Tibial nerve (tissue), 4 donors: ENCODE results near the gene CIT. TPM values are rescaled to one million over a fixed set of nuclear protein-coding genes. Genes with fewer than 3 reads are reported as not detected.

Experiments
- DNase-seq, 2 donors: peaks; one replicate each; pipeline ENCODE4 v3.0.0-alpha.2; 2019; ENCODE audit warnings: low spot score in 2 of 2
- H3K27ac ChIP-seq, 4 donors: fragments of 200-600 bp; sonication (generic) in 3 of 4; one replicate each; pipeline ENCODE4 v1.5.1; 2017 to 2019; ENCODE audit warnings: mild to moderate bottlenecking in 1 of 4
- H3K27me3 ChIP-seq, 2 donors: fragments of 200-600 bp; sonication (generic) in 1 of 2; one replicate each; pipeline versions ENCODE4 v1.5.1 to v1.6.0; 2017 to 2019
- H3K36me3 ChIP-seq, 3 donors: fragments of 200-600 bp; sonication (generic); one replicate each; pipeline ENCODE4 v1.5.1; 2018 to 2019
- H3K4me1 ChIP-seq, 4 donors: fragments of 200-600 bp; sonication (generic) in 3 of 4; one replicate each; pipeline ENCODE4 v1.5.1; 2017 to 2019
- H3K4me3 ChIP-seq, 4 donors: fragments of 200-600 bp; sonication (generic) in 3 of 4; one replicate each; pipeline ENCODE4 v1.5.1; 2017 to 2019; ENCODE audit warnings: mild to moderate bottlenecking in 1 of 4, moderate library complexity in 1 of 4
- H3K9me3 ChIP-seq, 4 donors: fragments of 200-600 bp; sonication (generic) in 3 of 4; one replicate each; pipeline ENCODE4 v1.5.1; 2017 to 2019
- EP300 ChIP-seq, 2 donors: sonication (generic); formaldehyde crosslinking; IDR thresholded peaks; one replicate each; pipeline ENCODE4 v1.6.1; 2017; ENCODE audit warnings: antibody characterized with exemption in 2 of 2, mild to moderate bottlenecking in 1 of 2
- POLR2A ChIP-seq, 2 donors: fragments of 450-650 bp; IDR thresholded peaks; one replicate each; pipeline ENCODE4 v1.6.1; 2017; ENCODE audit warnings: antibody characterized with exemption in 2 of 2, mild to moderate bottlenecking in 2 of 2, moderate library complexity in 2 of 2
- WGBS, 2 donors: methylation state at CpG; one replicate each; pipeline ENCODE4 v1.1.5; 2018; 5-methylcytosine and 5-hydroxymethylcytosine counted together
- total RNA-seq, 4 donors: library from RNA; depleted of rRNA; stranded (reverse); fragments of >200 nt; gene quantifications; one replicate each; pipeline ENCODE4 v1.1.0, GENCODE V29; 2016
- TF ChIP-seq, protein P1 (sequence below), 5 experiments: fragments of 200-600 bp in 3 of 5; fragments of 450-650 bp in 2 of 5; sonication (generic) in 3 of 5; IDR thresholded peaks; one replicate each; pipeline ENCODE4 v1.5.1; 2016 to 2019; ENCODE audit warnings: antibody characterized with exemption in 5 of 5, mild to moderate bottlenecking in 3 of 5, moderate library complexity in 2 of 5

Gene CIT
- total RNA-seq, 4 donors from 2014 or later, result 22.0 to 72.1 (median 40.8) TPM

DNA sequence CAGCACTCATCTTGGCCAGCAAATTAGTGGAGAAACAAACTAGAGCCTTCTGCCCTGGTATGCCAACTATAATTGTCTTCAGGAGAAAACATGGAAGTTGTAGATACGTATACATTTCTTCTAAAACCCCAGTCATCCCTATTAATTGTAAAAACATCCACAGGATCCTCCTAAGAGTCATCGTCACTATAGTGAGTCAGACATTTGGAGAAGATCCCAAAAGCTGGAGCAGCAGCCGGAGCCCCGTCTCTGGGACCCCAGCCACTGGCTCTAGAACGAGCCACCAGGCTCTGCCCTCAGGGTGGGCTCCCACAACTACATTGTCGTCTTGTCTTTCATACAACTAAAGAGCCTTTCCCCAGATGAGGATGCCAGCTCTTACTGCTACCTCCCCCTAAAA, 193.7 kb downstream of the CIT start:
- Histone ChIP-seq H3K27ac (peak overlapping the region in 3 of 4 donors; percentile 52 to 68 (median 63)), H3K4me3 (no peak overlapping the region), H3K9me3 (no peaks in the 10 kb centered on the region), H3K27me3 (no peaks in the 10 kb centered on the region), H3K4me1 (peaks cover 0 to 41% (median 12%) of the 10 kb centered on the region in 4 donors), H3K36me3 (peaks cover 2 to 58% (median 19%) of the 10 kb centered on the region in 3 donors)
- no peak for DNase-seq
- 71 to 81% methylated on average over 6 of the region's 6 CpGs for WGBS, 2 donors
- TF ChIP-seq, protein P1, sequence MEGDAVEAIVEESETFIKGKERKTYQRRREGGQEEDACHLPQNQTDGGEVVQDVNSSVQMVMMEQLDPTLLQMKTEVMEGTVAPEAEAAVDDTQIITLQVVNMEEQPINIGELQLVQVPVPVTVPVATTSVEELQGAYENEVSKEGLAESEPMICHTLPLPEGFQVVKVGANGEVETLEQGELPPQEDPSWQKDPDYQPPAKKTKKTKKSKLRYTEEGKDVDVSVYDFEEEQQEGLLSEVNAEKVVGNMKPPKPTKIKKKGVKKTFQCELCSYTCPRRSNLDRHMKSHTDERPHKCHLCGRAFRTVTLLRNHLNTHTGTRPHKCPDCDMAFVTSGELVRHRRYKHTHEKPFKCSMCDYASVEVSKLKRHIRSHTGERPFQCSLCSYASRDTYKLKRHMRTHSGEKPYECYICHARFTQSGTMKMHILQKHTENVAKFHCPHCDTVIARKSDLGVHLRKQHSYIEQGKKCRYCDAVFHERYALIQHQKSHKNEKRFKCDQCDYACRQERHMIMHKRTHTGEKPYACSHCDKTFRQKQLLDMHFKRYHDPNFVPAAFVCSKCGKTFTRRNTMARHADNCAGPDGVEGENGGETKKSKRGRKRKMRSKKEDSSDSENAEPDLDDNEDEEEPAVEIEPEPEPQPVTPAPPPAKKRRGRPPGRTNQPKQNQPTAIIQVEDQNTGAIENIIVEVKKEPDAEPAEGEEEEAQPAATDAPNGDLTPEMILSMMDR (IDR thresholded peaks at IDR 0.05), result no peak
- no peak for TF ChIP-seq POLR2A (IDR thresholded peaks at IDR 0.05)

DNA sequence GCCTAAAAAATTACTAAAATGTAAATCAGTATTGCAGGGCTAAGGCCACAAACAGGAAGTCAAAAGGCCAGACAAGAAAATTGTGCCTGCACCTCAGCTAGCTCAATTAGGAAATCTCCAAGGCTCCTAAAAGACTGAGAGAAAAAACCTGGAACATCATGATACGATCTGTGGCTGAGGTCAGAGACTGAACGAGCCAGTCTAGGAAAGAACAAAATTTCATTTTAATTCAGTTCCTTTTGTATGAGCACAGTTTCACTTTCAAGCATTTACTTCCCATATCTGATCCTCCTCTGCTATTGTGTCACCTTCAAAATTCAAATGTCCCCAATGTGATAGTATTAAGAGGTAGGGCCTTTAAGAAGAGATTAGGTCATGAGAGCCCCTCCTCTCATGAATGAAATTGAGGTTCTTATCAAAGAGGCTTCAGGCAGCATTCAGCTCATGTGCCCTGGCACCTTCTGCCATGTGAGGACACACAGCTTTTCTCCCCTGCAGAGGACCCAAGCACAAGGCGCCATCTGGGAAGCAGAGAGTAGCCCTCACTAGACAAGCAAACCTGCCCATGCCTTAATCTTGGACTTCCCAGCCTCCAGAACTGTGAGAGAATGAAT, 194.4 kb downstream of the CIT start:
- no peak overlapping the region for H3K4me3 ChIP-seq
- no peaks in the 10 kb centered on the region for H3K9me3 ChIP-seq
- peaks cover 0 to 41% (median 12%) of the 10 kb centered on the region in 4 donors for H3K4me1 ChIP-seq
- TF ChIP-seq EP300 (IDR thresholded peaks at IDR 0.05) (peak in 1 of 2 donors; percentile 40), POLR2A (IDR thresholded peaks at IDR 0.05) (no peak)
- TF ChIP-seq, protein P1 (IDR thresholded peaks at IDR 0.05), result no peak
- WGBS, 2 donors, result 58% methylated on average over 3 of the region's 3 CpGs
- peak overlapping the region in 3 of 4 donors; percentile 52 to 68 (median 63) for H3K27ac ChIP-seq
- no peak for DNase-seq
- H3K36me3 ChIP-seq, result peaks cover 6 to 58% (median 26%) of the 10 kb centered on the region in 3 donors
- no peaks in the 10 kb centered on the region for H3K27me3 ChIP-seq

DNA sequence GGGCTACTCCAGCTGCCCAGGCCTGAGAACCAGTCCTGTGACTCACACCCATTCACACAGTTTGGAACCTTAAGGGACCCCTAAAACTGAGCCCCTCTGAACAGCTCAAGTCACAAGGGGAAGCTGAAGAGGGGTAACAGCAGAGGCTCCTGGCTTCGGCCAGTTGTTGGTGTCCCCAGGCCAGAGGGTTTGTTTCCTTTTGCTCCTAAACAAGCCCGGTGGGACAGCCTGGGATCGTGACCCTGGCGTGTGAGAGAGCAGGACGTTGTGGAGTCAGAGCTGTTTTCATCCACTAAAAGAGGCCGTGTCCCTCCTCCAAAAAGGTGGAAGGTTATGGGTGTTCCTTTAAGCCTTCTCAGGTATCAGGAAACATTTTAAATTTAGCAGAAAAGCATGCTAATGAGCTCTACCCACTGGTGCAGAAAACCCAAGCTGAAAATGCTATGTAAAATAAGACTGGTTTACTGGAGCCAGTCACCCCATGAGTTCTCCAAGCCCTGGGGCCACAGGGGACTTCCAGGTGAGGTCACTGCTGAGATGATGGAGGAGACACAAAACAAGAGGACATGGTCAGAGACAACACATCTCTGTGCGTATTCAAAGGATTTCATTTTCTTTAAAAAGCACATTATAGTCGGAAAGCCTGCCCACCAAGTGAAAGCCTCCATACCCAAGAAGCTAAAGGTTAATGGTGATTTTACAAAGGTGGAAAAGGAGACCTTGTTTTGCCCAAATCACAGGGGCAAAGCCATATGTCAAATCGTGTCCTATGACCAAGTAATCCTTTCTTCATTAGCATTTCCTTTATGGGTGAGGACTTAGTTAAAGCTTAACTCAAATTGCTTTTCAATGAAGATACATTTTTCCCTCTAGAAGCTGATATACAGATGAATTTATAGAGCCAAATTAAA, 195.1 kb downstream of the CIT start:
- no peak overlapping the region for H3K4me3 ChIP-seq
- no peak for DNase-seq
- no peaks in the 10 kb centered on the region for H3K9me3 ChIP-seq
- H3K4me1 ChIP-seq, result peaks cover 0 to 41% (median 12%) of the 10 kb centered on the region in 4 donors
- peak overlapping the region in 3 of 4 donors; percentile 52 to 68 (median 63) for H3K27ac ChIP-seq
- no peaks in the 10 kb centered on the region for H3K27me3 ChIP-seq
- peaks cover 10 to 61% (median 30%) of the 10 kb centered on the region in 3 donors for H3K36me3 ChIP-seq
- 70 to 71% methylated on average over 9 of the region's 9 CpGs for WGBS, 2 donors
- TF ChIP-seq, protein P1 (IDR thresholded peaks at IDR 0.05), result no peak
- no peak for TF ChIP-seq EP300 (IDR thresholded peaks at IDR 0.05)
- no peak for TF ChIP-seq POLR2A (IDR thresholded peaks at IDR 0.05)

DNA sequence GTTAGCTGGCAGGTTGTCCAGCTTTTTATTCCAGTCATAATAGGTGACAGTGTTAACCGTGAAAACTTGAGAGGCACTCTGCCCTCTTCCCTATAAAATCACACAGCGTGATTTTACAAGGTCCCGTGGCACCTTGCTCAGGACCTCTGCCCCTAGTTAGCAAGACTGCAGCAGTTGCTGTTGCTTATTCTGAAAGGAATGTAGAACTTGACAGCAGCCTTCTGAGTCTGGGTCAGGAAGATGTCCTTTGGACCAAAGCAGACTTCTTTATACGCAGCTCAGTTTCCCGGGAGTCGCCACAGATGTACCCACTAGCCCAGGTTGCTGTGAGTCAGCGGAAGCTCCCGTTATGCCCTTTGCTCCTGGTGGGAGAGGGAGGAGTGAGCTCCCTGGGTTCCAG, 196.0 kb downstream of the CIT start:
- H3K4me1 ChIP-seq, result peaks cover 0 to 35% (median 12%) of the 10 kb centered on the region in 4 donors
- no peak for DNase-seq
- 88 to 94% methylated on average over 8 of the region's 8 CpGs for WGBS, 2 donors
- no peak for TF ChIP-seq EP300 (IDR thresholded peaks at IDR 0.05)
- TF ChIP-seq POLR2A (IDR thresholded peaks at IDR 0.05), result no peak
- TF ChIP-seq, protein P1 (IDR thresholded peaks at IDR 0.05), result no peak
- H3K27ac ChIP-seq, result peak overlapping the region in 1 of 4 donors; percentile 63
- no peaks in the 10 kb centered on the region for H3K27me3 ChIP-seq
- peaks cover 10 to 62% (median 37%) of the 10 kb centered on the region in 3 donors for H3K36me3 ChIP-seq
- H3K4me3 ChIP-seq, result no peak overlapping the region
- no peaks in the 10 kb centered on the region for H3K9me3 ChIP-seq

DNA sequence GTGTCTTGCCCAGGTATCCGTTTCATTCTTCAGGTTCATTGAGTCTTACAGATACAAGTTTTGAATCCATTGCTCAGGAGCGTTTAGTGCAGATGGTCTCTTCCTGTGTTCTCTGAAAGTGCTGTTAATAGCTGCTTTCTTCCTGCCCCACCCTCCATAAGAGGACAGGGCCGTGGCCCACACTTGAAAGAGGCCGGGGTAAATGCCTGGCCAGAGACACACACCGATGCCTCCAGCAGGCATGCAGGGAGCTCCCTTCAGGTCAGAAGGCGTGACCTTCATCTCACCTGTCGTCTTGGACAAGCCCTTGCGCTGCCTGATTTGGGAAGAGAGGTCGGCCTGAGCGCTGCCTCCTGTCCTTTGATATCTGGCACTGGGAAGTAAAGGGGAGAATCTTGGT, 197.6 kb downstream of the CIT start:
- WGBS, 2 donors, result 88 to 89% methylated on average over 10 of the region's 10 CpGs
- Histone ChIP-seq H3K4me1 (peaks cover 0 to 29% (median 12%) of the 10 kb centered on the region in 4 donors), H3K36me3 (peaks cover 10 to 78% (median 44%) of the 10 kb centered on the region in 3 donors), H3K4me3 (no peak overlapping the region), H3K27me3 (no peaks in the 10 kb centered on the region), H3K27ac (no peak overlapping the region), H3K9me3 (no peaks in the 10 kb centered on the region)
- DNase-seq, result no peak
- TF ChIP-seq EP300 (IDR thresholded peaks at IDR 0.05) (no peak), POLR2A (IDR thresholded peaks at IDR 0.05) (no peak)
- TF ChIP-seq, protein P1 (IDR thresholded peaks at IDR 0.05), result no peak
